ENCODE measurements around the gene ELANE. TPM values are rescaled to one million over a fixed set of nuclear protein-coding genes. Genes with fewer than 3 reads are reported as not detected.

ELANE gene
- total RNA-seq, 4 donors from 2014 or later: 0.51 to 1.9 TPM; not detected in 2

DNA sequence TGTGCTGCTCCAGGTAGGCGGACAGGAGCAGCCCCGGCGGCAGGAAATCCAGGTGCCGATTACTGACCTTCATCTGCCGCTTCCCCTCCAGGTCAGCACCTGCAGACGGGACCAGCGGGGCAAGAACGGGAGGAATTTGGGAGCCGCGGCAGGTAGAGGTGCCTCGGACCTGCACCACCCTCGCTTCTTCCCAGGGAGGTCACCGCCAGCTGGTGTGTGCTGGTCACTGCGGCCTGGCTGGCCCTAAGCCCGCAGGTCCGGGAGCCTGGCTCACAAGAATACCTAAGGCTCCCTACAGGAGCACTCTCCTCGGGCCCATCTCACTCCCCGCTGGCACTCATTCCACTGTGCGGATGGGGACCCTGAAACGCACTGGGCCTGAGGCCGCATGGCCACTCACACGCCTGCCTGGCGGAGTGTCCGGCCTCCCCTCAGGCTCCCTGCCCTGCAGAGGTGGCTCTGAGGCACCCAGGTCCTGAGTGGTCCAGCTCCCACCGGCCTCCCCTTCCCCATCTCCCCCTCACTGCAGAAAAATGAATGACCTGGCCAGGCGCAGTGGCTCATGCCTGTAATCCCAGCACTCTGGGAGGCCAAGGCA is 45.4 kb downstream of the ELANE start:
- TF ChIP-seq, protein P1, sequence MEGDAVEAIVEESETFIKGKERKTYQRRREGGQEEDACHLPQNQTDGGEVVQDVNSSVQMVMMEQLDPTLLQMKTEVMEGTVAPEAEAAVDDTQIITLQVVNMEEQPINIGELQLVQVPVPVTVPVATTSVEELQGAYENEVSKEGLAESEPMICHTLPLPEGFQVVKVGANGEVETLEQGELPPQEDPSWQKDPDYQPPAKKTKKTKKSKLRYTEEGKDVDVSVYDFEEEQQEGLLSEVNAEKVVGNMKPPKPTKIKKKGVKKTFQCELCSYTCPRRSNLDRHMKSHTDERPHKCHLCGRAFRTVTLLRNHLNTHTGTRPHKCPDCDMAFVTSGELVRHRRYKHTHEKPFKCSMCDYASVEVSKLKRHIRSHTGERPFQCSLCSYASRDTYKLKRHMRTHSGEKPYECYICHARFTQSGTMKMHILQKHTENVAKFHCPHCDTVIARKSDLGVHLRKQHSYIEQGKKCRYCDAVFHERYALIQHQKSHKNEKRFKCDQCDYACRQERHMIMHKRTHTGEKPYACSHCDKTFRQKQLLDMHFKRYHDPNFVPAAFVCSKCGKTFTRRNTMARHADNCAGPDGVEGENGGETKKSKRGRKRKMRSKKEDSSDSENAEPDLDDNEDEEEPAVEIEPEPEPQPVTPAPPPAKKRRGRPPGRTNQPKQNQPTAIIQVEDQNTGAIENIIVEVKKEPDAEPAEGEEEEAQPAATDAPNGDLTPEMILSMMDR (IDR thresholded peaks at IDR 0.05): no peak
- TF ChIP-seq POLR2A (IDR thresholded peaks at IDR 0.05): no peak
- WGBS, 2 donors: 90 to 93% methylated on average over 21 of the region's 26 CpGs
- DNase-seq (ENCODE audit: low spot score in 2 of 2): no peak
- H3K4me3 ChIP-seq (ENCODE audit: low read depth, poor library complexity, severe bottlenecking): no peak overlapping the region
- intact Hi-C loops (cut with DNase I; ENCODE audit: low total_unique reads): no loop called here

DNA sequence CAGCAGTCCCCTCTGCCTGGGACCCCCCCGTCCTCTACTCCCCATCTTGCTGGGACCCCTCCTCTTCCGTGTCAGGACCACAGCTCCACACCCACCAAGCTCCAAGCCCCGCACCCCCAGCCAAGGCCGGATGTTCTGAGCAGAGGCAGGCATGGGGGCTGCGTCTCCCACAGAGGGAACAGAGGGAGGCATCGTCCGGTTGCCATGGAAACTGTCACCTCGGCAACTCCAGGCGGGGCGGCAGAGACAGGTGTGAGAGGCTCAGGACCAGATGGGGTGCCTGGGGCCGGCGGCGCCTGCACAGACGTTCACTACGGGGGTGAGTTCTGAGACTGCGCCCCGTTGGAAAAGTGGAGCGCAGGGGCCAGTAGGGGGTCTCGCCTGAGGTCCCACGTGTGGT is 46.6 kb downstream of the ELANE start:
- intact Hi-C loops (cut with DNase I; ENCODE audit: low total_unique reads): no loop called here
- H3K4me3 ChIP-seq (ENCODE audit: low read depth, poor library complexity, severe bottlenecking): no peak overlapping the region
- no peak for TF ChIP-seq POLR2A (IDR thresholded peaks at IDR 0.05)
- TF ChIP-seq, protein P1 (IDR thresholded peaks at IDR 0.05): no peak
- 78 to 80% methylated on average over 20 of the region's 20 CpGs for WGBS, 2 donors
- DNase-seq (ENCODE audit: low spot score in 2 of 2): no peak

DNA sequence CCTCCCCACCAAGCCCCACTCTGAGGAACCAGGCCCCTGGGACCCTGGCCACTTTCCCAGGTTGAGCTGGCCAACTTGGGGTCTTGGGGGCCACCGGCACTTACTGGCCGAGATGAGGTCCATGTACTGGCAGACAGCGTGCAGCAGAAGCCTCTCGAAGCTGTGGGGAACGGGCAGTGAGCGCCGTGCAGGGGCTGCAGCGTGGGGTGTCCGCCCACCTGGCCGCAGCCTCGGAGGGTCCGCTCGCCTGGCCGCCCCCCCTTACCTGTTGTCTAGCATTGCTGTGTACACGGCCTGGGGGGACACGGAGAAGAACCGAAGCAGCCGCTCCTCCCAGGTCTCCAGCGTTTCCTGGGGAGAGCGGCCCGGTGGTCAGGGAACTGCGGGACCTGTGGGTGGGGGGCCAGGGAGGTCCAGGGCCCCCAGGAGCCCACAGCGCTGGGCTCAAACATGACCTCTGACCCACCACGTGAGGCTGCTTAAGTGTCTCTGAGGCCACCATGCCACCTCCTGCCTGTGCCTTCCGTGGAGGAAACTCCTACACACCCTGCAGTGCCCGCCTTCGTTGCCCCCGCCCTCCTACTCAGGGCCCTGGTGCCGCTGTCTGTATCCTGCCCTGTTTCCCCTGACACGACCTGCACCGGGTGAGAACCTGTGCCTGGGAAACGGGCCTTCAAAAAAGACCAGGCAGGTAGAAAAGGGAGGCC is 47.4 kb downstream of the ELANE start:
- no peak overlapping the region for H3K4me3 ChIP-seq (ENCODE audit: low read depth, poor library complexity, severe bottlenecking)
- TF ChIP-seq POLR2A (IDR thresholded peaks at IDR 0.05): no peak
- TF ChIP-seq, protein P1 (IDR thresholded peaks at IDR 0.05): no peak
- DNase-seq (ENCODE audit: low spot score in 2 of 2): no peak
- 92 to 95% methylated on average over 26 to 32 of the region's 32 CpGs for WGBS, 2 donors
- intact Hi-C loops (cut with DNase I; ENCODE audit: low total_unique reads): no loop called here

DNA sequence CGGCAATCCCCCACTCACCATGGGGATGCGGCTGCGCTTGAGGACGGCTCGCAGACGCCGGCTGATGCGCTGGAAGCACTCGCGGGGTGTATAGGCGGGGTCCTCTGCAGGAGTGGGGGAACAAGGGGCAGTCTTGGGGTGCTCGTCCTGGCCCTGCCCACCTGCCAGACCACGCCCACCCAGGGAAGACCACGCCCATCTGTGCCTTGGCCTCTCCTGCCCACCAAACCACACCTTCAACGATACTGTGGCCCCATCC is 47.9 kb downstream of the ELANE start:
- no peak for TF ChIP-seq POLR2A (IDR thresholded peaks at IDR 0.05)
- TF ChIP-seq, protein P1 (IDR thresholded peaks at IDR 0.05): no peak
- intact Hi-C loops (cut with DNase I; ENCODE audit: low total_unique reads): no loop called here
- 86 to 92% methylated on average over 15 of the region's 15 CpGs for WGBS, 2 donors
- DNase-seq (ENCODE audit: low spot score in 2 of 2): no peak
- no peak overlapping the region for H3K4me3 ChIP-seq (ENCODE audit: low read depth, poor library complexity, severe bottlenecking)

DNA sequence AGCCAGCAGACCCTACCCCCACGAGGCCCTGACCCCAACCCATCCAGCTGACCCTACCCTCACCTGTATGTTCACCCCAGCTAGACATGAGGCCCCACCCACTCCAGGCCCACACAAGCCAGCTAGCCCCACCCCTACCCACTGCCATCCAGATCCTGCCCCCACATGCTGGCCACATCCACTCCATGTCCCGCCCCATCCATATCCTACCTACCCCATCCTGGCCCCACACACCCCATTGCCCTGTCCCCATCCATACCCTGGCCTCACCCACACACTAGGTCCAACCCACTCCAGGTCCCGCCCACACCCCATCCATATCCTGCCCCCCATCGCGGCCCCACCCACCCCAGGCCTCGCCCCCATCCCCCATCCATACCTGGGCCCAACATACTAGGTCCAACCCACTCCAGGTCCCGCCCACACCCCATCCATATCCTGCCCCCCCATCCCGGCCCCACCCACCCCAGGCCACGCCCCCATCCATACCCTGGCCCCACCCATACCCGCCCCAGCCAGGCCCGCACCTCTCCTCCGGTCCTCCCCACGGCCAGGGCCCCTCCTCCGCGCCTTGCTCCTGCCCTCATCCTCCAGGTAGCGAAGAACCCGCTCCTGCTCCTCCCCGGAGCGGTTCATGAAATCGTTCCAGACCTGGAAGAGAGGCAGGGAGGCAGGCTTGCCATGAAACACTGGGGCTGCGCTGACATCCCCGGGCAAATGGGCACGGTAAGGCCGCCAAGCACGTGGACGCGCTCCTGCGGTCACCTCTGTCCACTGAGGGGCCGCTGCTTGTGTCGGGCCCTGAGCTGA is 48.4 kb downstream of the ELANE start:
- no peak for DNase-seq (ENCODE audit: low spot score in 2 of 2)
- no peak overlapping the region for H3K4me3 ChIP-seq (ENCODE audit: low read depth, poor library complexity, severe bottlenecking)
- intact Hi-C loops (cut with DNase I; ENCODE audit: low total_unique reads): no loop called here
- WGBS, 2 donors: 73 to 81% methylated on average over 20 to 23 of the region's 30 CpGs
- TF ChIP-seq POLR2A (IDR thresholded peaks at IDR 0.05): no peak
- TF ChIP-seq, protein P1 (IDR thresholded peaks at IDR 0.05): no peak
